Cardiac fibroblast (primary cell): Measurements from ENCODE around the gene TRA2B.

ENCODE experiments used
- DNase-seq, 2 donors: peaks; one replicate each; pipeline versions ENCODE4 v3.0.0 to v3.0.0-alpha.2; 2010; ENCODE audit warnings: low read depth in 2 of 2
- H3K4me3 ChIP-seq, 2 donors: replicated peaks in 1 of 2; 1 replicate in 1 of 2; 2 replicates in 1 of 2; pipeline ENCODE4 v1.5.1; 2011; ENCODE audit warnings: low read depth in 2 of 2, low read length in 2 of 2, mild to moderate bottlenecking in 2 of 2, moderate library complexity in 1 of 2
- TF ChIP-seq, protein P1 (sequence below): IDR thresholded peaks from one replicate; pipeline ENCODE4 v1.5.1; 2011; ENCODE audit warnings: low read depth, mild to moderate bottlenecking, low read length, inconsistent platforms

Gene TRA2B

DNA sequence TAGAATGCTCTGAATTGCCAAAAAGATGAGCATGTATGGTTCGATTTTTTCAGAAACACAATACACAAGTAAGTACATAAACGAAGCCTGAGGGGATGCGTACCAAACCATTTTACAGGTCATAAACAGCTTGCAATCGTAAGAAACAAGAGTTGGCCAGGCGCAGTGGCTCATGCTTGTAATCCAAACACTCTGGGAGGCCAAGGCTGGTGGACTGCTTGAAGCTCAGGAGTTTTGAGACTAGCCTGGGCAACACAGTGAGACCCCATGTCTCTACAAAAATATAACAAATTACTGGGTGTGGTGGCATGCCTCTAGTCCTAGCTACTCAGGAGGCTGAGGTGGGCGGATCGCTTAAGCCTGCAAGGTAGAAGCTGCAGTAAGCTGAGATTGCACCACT is 13.4 kb downstream of the TRA2B start:
- DNase-seq = no peak
- TF ChIP-seq, protein P1, sequence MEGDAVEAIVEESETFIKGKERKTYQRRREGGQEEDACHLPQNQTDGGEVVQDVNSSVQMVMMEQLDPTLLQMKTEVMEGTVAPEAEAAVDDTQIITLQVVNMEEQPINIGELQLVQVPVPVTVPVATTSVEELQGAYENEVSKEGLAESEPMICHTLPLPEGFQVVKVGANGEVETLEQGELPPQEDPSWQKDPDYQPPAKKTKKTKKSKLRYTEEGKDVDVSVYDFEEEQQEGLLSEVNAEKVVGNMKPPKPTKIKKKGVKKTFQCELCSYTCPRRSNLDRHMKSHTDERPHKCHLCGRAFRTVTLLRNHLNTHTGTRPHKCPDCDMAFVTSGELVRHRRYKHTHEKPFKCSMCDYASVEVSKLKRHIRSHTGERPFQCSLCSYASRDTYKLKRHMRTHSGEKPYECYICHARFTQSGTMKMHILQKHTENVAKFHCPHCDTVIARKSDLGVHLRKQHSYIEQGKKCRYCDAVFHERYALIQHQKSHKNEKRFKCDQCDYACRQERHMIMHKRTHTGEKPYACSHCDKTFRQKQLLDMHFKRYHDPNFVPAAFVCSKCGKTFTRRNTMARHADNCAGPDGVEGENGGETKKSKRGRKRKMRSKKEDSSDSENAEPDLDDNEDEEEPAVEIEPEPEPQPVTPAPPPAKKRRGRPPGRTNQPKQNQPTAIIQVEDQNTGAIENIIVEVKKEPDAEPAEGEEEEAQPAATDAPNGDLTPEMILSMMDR = no peak

DNA sequence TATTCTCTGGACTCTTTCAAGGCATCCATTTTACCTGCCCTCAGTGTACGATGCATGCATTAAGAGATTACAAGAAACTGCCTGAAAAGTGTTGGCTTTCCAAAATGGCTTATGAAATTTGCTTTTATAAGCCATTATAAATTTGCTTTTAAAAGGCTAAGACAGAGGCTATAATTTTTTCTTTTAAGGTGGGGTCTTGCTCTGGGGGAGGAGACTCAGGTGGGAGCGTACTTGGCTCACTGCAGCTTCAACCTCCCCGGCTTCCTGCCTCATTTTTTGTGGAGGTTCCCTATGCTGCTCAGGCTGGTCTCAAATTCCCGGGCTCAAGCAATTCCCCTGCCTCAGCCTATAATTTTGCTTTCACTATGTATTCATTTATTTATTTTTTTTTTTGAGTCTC is 17.6 kb downstream of the TRA2B start:
- TF ChIP-seq, protein P1 = no peak
- H3K4me3 ChIP-seq = no peak overlapping the region
- no peak for DNase-seq

More for the DNA sequence above, 13.4 kb downstream of the TRA2B start:
- H3K4me3 ChIP-seq = no peak overlapping the region

DNA sequence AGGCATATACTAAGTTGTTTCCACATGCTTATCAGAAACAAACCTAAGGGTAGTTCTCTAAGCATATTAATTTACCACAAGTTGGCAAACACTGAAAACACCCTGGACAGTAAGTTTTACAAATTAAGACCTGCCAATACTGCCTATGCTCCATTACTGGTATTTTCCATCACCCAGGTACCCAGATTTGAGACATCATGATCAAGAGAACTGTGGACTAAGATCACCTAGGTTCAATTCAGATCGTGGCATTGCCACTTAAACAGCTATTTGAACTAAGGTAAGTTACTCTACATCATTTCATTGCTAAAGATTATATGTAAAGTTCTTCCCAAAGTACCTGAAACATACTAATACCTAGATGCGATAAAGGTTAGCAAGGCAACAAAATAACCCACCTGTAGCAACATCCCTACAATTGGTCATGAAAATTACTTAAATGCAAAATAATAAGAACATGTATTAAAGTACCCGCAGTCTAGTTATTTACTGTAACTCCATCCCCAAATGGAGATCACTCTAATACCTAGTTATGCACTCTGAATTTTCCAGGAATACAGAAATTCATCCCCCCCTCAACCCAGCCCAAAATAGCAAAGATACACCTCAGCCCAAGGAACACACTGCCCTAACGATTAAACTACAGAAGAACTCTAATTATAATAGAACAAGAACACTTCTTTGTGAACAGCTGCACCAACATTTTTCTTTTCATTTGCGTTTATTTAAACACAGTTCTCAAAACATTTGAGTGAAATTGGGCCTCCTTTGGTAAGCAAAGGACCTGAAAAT is 21.6 kb downstream of the TRA2B start:
- no peak for DNase-seq
- no peak overlapping the region for H3K4me3 ChIP-seq
- TF ChIP-seq, protein P1 = no peak

DNA sequence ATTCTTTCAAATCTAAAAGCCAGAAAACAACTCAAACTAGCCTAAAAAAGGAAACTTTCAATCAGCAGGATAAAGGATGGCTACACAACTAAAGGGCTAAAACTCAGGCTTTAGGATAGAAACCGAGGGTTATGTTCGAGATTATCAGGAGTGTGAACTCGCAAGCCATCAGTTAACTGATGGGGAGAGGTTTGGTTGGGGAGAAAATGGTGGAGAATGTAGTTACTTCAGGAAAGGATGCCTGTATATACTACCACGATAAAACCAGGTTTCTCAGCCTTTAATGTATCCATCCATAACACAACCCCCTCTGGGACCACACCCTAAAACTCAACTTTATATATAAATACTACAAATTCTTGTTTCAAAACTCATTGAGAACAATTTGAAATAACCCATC is 22.2 kb downstream of the TRA2B start:
- DNase-seq = no peak
- no peak overlapping the region for H3K4me3 ChIP-seq
- TF ChIP-seq, protein P1 = no peak

- H3K4me3 ChIP-seq = no peak overlapping the region
- DNase-seq = no peak
- TF ChIP-seq, protein P1 = no peak
These were observed 22.7 kb downstream of the TRA2B start for GRCh38 chr3:185914911-185915629.

DNA sequence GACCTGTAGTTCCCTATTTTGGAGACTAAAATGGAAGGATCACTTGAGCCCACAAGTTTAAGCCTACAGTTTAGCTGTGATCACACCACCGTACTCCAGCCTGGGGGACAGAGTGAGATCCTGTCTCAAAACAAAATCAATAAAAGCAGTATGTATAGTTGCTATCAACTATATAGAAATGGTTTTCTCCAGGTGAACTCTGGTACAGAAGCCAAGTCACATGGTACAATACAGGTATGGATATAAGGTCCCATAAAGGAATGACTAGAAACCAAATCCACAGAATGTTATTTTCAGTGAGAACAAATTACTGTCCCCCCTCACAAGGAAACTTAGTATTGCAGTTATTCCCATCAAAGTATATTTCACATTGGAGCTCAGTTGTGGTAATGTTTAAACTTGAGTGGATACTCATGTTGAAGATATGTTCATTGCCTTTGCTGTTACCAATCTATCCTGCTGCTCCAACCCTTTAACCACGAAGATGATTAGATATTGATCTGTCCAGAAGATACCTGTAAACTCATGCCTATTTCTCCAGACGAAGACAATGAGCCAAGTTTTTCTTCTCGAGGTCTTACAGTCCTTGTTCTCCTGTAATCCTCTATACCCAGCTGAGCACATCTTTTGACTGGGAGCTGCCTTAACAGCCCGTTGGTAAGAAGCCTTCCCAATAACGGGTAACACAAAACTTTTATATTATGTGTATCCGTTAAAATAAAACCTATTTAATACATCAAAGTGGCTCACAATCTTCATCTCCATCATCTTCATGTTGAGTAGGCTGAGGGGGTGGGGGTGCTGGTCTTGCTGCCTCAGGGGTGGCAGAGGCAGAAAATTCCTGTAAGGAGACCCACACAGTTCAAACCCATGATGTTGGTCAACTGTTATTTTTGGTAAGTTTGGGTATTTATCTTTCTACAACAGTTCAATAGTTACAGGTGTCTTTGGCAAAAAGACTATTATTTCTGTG is 24.6 kb downstream of the TRA2B start:
- no peak overlapping the region for H3K4me3 ChIP-seq
- no peak for DNase-seq
- TF ChIP-seq, protein P1 = no peak
